ENCODE data around the gene ALX3. TPM values are rescaled to one million over a fixed set of nuclear protein-coding genes. Genes with fewer than 3 reads are reported as not detected.

The ALX3 gene
- total RNA-seq, 3 donors from 2014 or later (not counting 1 experiment from before 2014, with no cell fraction given): not detected

GRCh38 chr1:110106013-110106941, 35.8 kb upstream of the ALX3 start:
- Mint-ChIP-seq H3K27me3 (ENCODE audit: low read depth in 2 of 2) (peaks cover 9 to 11% of the 10 kb centered on the region in 2 donors), H3K4me3 (no peak overlapping the region), H3K9me3 (no peaks in the 10 kb centered on the region), H3K4me1 (peaks cover 5 to 6% of the 10 kb centered on the region in 2 donors), H3K27ac (no peak overlapping the region), H3K36me3 (no peaks in the 10 kb centered on the region)
- intact Hi-C loops (cut with micrococcal nuclease): loop anchor here (5.0 kb wide), 1 partner anchor 54 kb away; no protein-coding TSS in a partner anchor
- Histone ChIP-seq H3K36me3 (ENCODE audit: control insufficient read depth, insufficient read depth, low read length) (no peaks in the 10 kb centered on the region), H3K4me1 (ENCODE audit: control insufficient read depth, insufficient read depth, low read length) (no peaks in the 10 kb centered on the region), H3K27me3 (ENCODE audit: control insufficient read depth, insufficient read depth, low read length) (no peaks in the 10 kb centered on the region), H3K27ac (ENCODE audit: low read length) (no peak overlapping the region), H3K4me3 (ENCODE audit: low read length) (no peak overlapping the region), H3K9me3 (ENCODE audit: control insufficient read depth, insufficient read depth, low read length) (no peaks in the 10 kb centered on the region)
- DNase-seq (peak; percentile 37 to 76), ATAC-seq (peak; percentile 71 to 94 (median 89))
- 25% methylated on average over 8 of the region's 8 CpGs for WGBS (ENCODE audit: insufficient coverage)
- TF ChIP-seq CTCF (IDR thresholded peaks at IDR 0.05): peak; percentile 75

- H3K36me3 Mint-ChIP-seq: no peaks in the 10 kb centered on the region
- WGBS (ENCODE audit: insufficient coverage): 67% methylated on average over 6 of the region's 7 CpGs
- no peak for TF ChIP-seq CTCF (IDR thresholded peaks at IDR 0.05)
- Histone ChIP-seq H3K36me3 (ENCODE audit: control insufficient read depth, insufficient read depth, low read length) (no peaks in the 10 kb centered on the region), H3K4me3 (ENCODE audit: low read length) (no peak overlapping the region), H3K9me3 (ENCODE audit: control insufficient read depth, insufficient read depth, low read length) (no peaks in the 10 kb centered on the region), H3K27ac (ENCODE audit: low read length) (no peak overlapping the region), H3K4me1 (ENCODE audit: control insufficient read depth, insufficient read depth, low read length) (no peaks in the 10 kb centered on the region), H3K27me3 (ENCODE audit: control insufficient read depth, insufficient read depth, low read length) (no peaks in the 10 kb centered on the region)
- ATAC-seq (no peak), DNase-seq (no peak)
- peaks cover 5 to 6% of the 10 kb centered on the region in 2 donors for H3K4me1 Mint-ChIP-seq
- no peak overlapping the region for H3K27ac Mint-ChIP-seq
- no peaks in the 10 kb centered on the region for H3K9me3 Mint-ChIP-seq
- intact Hi-C loops (cut with micrococcal nuclease): no loop called here
- H3K27me3 Mint-ChIP-seq (ENCODE audit: low read depth in 2 of 2): no peaks in the 10 kb centered on the region
- no peak overlapping the region for H3K4me3 Mint-ChIP-seq
These were observed 31.6 kb upstream of the ALX3 start for GRCh38 chr1:110102081-110102480.

- TF ChIP-seq CTCF (IDR thresholded peaks at IDR 0.05): no peak
- no peak for DNase-seq
- Mint-ChIP-seq H3K4me1 (peaks cover 5 to 6% of the 10 kb centered on the region in 2 donors), H3K36me3 (no peaks in the 10 kb centered on the region), H3K4me3 (no peak overlapping the region), H3K27ac (no peak overlapping the region), H3K27me3 (ENCODE audit: low read depth in 2 of 2) (peaks cover 3 to 7% of the 10 kb centered on the region in 2 donors), H3K9me3 (no peaks in the 10 kb centered on the region)
- H3K9me3 ChIP-seq (ENCODE audit: control insufficient read depth, insufficient read depth, low read length): no peaks in the 10 kb centered on the region
- no peaks in the 10 kb centered on the region for H3K27me3 ChIP-seq (ENCODE audit: control insufficient read depth, insufficient read depth, low read length)
- ATAC-seq: no peak
- no peak overlapping the region for H3K27ac ChIP-seq (ENCODE audit: low read length)
- H3K4me3 ChIP-seq (ENCODE audit: low read length): no peak overlapping the region
- no peaks in the 10 kb centered on the region for H3K4me1 ChIP-seq (ENCODE audit: control insufficient read depth, insufficient read depth, low read length)
- intact Hi-C loops (cut with micrococcal nuclease): no loop called here
- WGBS (ENCODE audit: insufficient coverage): 69% methylated on average over 2 of the region's 2 CpGs
- no peaks in the 10 kb centered on the region for H3K36me3 ChIP-seq (ENCODE audit: control insufficient read depth, insufficient read depth, low read length)
These were observed 29.9 kb upstream of the ALX3 start for GRCh38 chr1:110100335-110100734.

Data from natural killer cell (primary cell).